ENCODE measurements around the gene LRWD1.

Gene LRWD1

GRCh38 chr7:102446387-102447156 lies 18.2 kb upstream of the LRWD1 start:
- Histone ChIP-seq H3K27ac (no peak overlapping the region), H3K9me3 (ENCODE audit: severe bottlenecking) (no peaks in the 10 kb centered on the region), H3K4me3 (ENCODE audit: low read depth, low read length) (no peak overlapping the region), H3K36me3 (peaks cover 57% of the 10 kb centered on the region), H3K27me3 (ENCODE audit: insufficient read depth, low read depth, severe bottlenecking) (no peaks in the 10 kb centered on the region)
- TF ChIP-seq, protein P1, sequence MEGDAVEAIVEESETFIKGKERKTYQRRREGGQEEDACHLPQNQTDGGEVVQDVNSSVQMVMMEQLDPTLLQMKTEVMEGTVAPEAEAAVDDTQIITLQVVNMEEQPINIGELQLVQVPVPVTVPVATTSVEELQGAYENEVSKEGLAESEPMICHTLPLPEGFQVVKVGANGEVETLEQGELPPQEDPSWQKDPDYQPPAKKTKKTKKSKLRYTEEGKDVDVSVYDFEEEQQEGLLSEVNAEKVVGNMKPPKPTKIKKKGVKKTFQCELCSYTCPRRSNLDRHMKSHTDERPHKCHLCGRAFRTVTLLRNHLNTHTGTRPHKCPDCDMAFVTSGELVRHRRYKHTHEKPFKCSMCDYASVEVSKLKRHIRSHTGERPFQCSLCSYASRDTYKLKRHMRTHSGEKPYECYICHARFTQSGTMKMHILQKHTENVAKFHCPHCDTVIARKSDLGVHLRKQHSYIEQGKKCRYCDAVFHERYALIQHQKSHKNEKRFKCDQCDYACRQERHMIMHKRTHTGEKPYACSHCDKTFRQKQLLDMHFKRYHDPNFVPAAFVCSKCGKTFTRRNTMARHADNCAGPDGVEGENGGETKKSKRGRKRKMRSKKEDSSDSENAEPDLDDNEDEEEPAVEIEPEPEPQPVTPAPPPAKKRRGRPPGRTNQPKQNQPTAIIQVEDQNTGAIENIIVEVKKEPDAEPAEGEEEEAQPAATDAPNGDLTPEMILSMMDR (IDR thresholded peaks at IDR 0.05; ENCODE audit: low read depth, low read length) = no peak
- DNase-seq = no peak

DNA sequence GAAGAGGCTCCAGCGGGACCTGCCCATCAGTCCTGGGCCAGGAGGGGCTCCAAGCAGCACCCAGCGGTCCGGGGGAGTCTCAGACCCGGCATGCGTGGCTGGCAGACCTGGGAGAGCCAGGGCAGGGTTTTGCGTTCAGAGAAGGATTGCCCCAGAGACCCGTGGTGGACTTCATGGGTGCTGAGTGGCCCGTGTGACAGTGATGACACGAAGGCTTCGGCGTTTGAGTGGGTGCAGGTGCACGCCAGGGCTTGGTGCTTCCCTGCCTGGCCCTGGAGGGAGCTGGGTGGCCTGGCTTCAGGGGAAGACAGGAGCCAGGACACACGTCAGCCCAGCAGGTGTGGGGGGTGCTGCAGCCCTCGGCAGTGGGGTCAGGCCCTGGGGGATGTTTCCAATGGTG lies 17.5 kb upstream of the LRWD1 start:
- H3K27me3 ChIP-seq (ENCODE audit: insufficient read depth, low read depth, severe bottlenecking) = no peaks in the 10 kb centered on the region
- H3K27ac ChIP-seq = no peak overlapping the region
- H3K4me3 ChIP-seq (ENCODE audit: low read depth, low read length) = no peak overlapping the region
- TF ChIP-seq, protein P1 (IDR thresholded peaks at IDR 0.05; ENCODE audit: low read depth, low read length) = no peak
- peaks cover 53% of the 10 kb centered on the region for H3K36me3 ChIP-seq
- no peaks in the 10 kb centered on the region for H3K9me3 ChIP-seq (ENCODE audit: severe bottlenecking)
- DNase-seq = no peak

DNA sequence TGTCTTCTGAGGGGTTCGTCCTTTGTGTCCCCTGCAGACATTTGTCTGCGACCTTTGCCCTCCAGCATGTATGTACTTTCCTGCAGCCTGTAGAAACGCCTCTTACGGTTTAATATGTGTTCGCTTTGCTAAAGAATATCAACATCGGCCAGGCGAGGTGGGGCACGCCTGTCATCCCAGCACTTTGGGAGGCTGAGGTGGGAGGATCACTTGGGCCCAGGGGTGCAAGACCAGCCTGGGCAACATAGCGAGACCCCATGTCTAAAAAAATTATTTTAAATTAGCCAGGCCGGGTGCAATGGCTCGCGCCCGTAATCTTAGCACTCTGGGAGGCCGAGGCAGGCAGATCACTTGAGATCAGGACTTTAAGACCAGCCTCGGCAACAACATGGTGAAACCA lies 15.6 kb upstream of the LRWD1 start:
- TF ChIP-seq, protein P1 (IDR thresholded peaks at IDR 0.05; ENCODE audit: low read depth, low read length) = no peak

GRCh38 chr7:102450242-102450641 lies 14.5 kb upstream of the LRWD1 start:
- H3K4me3 ChIP-seq (ENCODE audit: low read depth, low read length) = no peak overlapping the region
- no peaks in the 10 kb centered on the region for H3K27me3 ChIP-seq (ENCODE audit: insufficient read depth, low read depth, severe bottlenecking)
- TF ChIP-seq, protein P1 (IDR thresholded peaks at IDR 0.05; ENCODE audit: low read depth, low read length) = peak; percentile 55
- DNase-seq = peak; percentile 40
- no peaks in the 10 kb centered on the region for H3K9me3 ChIP-seq (ENCODE audit: severe bottlenecking)
- peaks cover 34% of the 10 kb centered on the region for H3K36me3 ChIP-seq
- peak overlapping the region; percentile 24; the same call in 1 of the 2 replicates for H3K27ac ChIP-seq

More for the DNA sequence above, 15.6 kb upstream of the LRWD1 start:
- Histone ChIP-seq H3K36me3 (peaks cover 40% of the 10 kb centered on the region), H3K9me3 (ENCODE audit: severe bottlenecking) (no peaks in the 10 kb centered on the region), H3K27me3 (ENCODE audit: insufficient read depth, low read depth, severe bottlenecking) (no peaks in the 10 kb centered on the region), H3K4me3 (ENCODE audit: low read depth, low read length) (no peak overlapping the region), H3K27ac (no peak overlapping the region)
- DNase-seq = no peak

- peak overlapping the region; percentile 80 for H3K27ac ChIP-seq
- TF ChIP-seq, protein P1 (IDR thresholded peaks at IDR 0.05; ENCODE audit: low read depth, low read length) = peak; percentile 64
- peak overlapping the region; percentile 31; the same call in 1 of the 2 replicates for H3K4me3 ChIP-seq (ENCODE audit: low read depth, low read length)
- H3K27me3 ChIP-seq (ENCODE audit: insufficient read depth, low read depth, severe bottlenecking) = no peaks in the 10 kb centered on the region
- DNase-seq = peak; percentile 95
- peaks cover 33% of the 10 kb centered on the region for H3K36me3 ChIP-seq
- H3K9me3 ChIP-seq (ENCODE audit: severe bottlenecking) = no peaks in the 10 kb centered on the region
Measured at GRCh38 chr7:102451371-102452054, 13.3 kb upstream of the LRWD1 start.
